Mesothelial cell of epicardium (in vitro differentiated cells): ENCODE results near the gene MKS1. TPM values are rescaled to one million over a fixed set of nuclear protein-coding genes. Genes with fewer than 3 reads are reported as not detected.

Experiments
- DNase-seq, 2 experiments: peaks; one replicate each; pipeline ENCODE4 v3.0.0; 2021; ENCODE audit warnings: low spot score in 2 of 2; ENCODE audit not compliant: unreplicated experiment in 2 of 2
- H3K27ac Mint-ChIP-seq: 2 replicates; pipeline ENCODE4 v1.8.0; 2021; ENCODE audit warnings: mixed read lengths
- H3K27me3 Mint-ChIP-seq: 2 replicates; pipeline ENCODE4 v1.8.0; 2021; ENCODE audit warnings: low read depth, mixed read lengths
- H3K36me3 Mint-ChIP-seq: 2 replicates; pipeline ENCODE4 v1.8.0; 2021; ENCODE audit warnings: mixed read lengths
- H3K4me1 Mint-ChIP-seq: 2 replicates; pipeline ENCODE4 v1.8.0; 2021; ENCODE audit warnings: mixed read lengths
- H3K4me3 Mint-ChIP-seq: 2 replicates; pipeline ENCODE4 v1.8.0; 2021; ENCODE audit warnings: mild to moderate bottlenecking, moderate library complexity, mixed read lengths
- H3K9me3 Mint-ChIP-seq: 2 replicates; pipeline ENCODE4 v1.8.0; 2021; ENCODE audit warnings: mixed read lengths
- total RNA-seq: library from RNA; stranded (reverse); gene quantifications from 3 replicates; pipeline ENCODE4 v1.2.1, GENCODE V29; 2021
- TF ChIP-seq, protein P1 (sequence below): fragments of 200-600 bp; sonication (generic); IDR thresholded peaks from one replicate; pipeline ENCODE4 v1.5.0; 2021; ENCODE audit warnings: antibody characterized with exemption; ENCODE audit not compliant: unreplicated experiment

The MKS1 gene
- total RNA-seq, 1 donor from 2014 or later = 32.9 TPM

DNA sequence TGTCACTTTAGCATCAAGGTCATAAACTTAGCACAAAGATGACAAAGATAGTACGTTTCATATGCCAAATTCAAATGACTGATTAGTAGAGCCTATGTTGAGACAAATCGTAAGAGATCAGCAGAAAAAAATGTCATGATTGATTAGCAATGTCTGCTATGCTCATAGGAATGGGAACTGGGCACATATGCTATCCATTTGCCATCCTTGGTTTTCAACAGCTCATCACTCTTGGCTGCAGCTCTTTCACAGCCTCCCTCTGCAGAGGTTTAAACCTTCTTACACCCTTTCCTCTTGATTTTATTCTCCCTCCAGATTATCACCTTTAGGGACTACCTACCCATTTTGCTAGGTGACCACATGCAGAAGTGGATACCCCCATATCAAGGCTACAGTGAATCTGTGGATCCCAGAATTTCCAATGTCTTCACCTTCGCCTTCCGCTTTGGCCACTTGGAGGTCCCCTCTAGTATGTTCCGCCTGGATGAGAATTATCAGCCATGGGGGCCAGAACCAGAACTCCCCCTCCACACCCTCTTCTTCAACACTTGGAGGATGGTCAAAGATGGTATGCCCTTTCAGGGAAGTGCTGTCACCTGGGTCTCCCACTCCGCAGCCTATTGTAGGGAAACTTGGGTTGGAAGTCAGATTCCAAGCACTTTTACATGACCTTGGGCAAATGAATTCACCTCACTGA is 45.5 kb upstream of the MKS1 start:
- Mint-ChIP-seq H3K27ac (no peak overlapping the region), H3K27me3 (peaks cover 70% of the 10 kb centered on the region), H3K9me3 (peaks cover 7% of the 10 kb centered on the region), H3K4me1 (no peaks in the 10 kb centered on the region), H3K36me3 (no peaks in the 10 kb centered on the region), H3K4me3 (no peak overlapping the region)
- TF ChIP-seq, protein P1, sequence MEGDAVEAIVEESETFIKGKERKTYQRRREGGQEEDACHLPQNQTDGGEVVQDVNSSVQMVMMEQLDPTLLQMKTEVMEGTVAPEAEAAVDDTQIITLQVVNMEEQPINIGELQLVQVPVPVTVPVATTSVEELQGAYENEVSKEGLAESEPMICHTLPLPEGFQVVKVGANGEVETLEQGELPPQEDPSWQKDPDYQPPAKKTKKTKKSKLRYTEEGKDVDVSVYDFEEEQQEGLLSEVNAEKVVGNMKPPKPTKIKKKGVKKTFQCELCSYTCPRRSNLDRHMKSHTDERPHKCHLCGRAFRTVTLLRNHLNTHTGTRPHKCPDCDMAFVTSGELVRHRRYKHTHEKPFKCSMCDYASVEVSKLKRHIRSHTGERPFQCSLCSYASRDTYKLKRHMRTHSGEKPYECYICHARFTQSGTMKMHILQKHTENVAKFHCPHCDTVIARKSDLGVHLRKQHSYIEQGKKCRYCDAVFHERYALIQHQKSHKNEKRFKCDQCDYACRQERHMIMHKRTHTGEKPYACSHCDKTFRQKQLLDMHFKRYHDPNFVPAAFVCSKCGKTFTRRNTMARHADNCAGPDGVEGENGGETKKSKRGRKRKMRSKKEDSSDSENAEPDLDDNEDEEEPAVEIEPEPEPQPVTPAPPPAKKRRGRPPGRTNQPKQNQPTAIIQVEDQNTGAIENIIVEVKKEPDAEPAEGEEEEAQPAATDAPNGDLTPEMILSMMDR = no peak
- DNase-seq = no peak

- DNase-seq = no peak
- peaks cover 76% of the 10 kb centered on the region for H3K27me3 Mint-ChIP-seq
These were observed 44.7 kb upstream of the MKS1 start for GRCh38 chr17:58263773-58264172.

DNA sequence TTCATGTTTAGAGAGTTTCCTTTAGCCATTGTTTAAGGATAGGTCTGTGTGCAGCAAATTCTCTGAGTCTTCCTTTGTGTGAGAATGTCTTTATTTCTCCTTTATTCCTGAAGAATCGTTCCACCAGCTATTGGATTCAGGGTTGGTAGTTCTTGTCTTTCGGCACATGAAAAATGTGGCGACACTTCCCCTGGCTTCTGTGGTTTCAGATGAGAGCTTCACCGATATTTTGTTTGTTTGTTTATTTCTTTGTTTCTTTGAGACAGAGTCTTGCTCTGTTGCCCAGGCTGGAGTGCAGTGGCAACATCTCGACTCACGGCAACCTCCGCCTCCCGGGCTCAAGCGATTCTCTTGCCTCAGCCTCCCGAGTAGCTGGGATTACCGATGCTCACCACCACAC is 43.1 kb upstream of the MKS1 start:
- H3K27me3 Mint-ChIP-seq = peaks cover 87% of the 10 kb centered on the region
- peaks cover 7% of the 10 kb centered on the region for H3K9me3 Mint-ChIP-seq
- DNase-seq = no peak
- no peak overlapping the region for H3K4me3 Mint-ChIP-seq
- TF ChIP-seq, protein P1 = no peak
- H3K27ac Mint-ChIP-seq = no peak overlapping the region
- H3K4me1 Mint-ChIP-seq = no peaks in the 10 kb centered on the region
- H3K36me3 Mint-ChIP-seq = no peaks in the 10 kb centered on the region

More at GRCh38 chr17:58263773-58264172, 44.7 kb upstream of the MKS1 start:
- Mint-ChIP-seq H3K4me1 (no peaks in the 10 kb centered on the region), H3K4me3 (no peak overlapping the region), H3K9me3 (peaks cover 7% of the 10 kb centered on the region), H3K27ac (no peak overlapping the region), H3K36me3 (no peaks in the 10 kb centered on the region)
- TF ChIP-seq, protein P1 = no peak

DNA sequence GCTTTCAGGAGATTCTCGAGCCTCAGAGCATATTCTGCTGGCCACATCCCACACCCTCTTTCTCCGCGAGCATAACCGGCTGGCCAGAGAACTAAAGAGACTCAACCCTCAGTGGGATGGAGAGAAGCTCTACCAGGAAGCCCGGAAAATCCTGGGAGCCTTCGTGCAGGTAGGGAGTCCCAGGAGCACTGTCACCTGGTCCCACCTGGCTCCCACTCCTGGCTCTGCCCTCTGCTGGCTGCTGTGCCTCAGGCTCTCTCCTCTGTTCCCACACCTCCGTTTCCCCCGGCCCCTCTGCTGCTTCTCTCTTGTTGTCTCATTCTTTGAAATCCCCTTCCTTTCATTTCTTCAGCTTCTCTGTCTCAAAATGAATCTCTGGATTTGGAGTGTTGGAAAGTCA is 35.7 kb upstream of the MKS1 start:
- no peak for DNase-seq
- Mint-ChIP-seq H3K36me3 (no peaks in the 10 kb centered on the region), H3K9me3 (no peaks in the 10 kb centered on the region), H3K27me3 (peaks cover 85% of the 10 kb centered on the region), H3K4me3 (no peak overlapping the region), H3K27ac (no peak overlapping the region), H3K4me1 (no peaks in the 10 kb centered on the region)
- TF ChIP-seq, protein P1 = no peak

- TF ChIP-seq, protein P1 = no peak
- Mint-ChIP-seq H3K9me3 (no peaks in the 10 kb centered on the region), H3K27ac (no peak overlapping the region), H3K27me3 (peaks cover 88% of the 10 kb centered on the region), H3K36me3 (no peaks in the 10 kb centered on the region), H3K4me3 (no peak overlapping the region), H3K4me1 (no peaks in the 10 kb centered on the region)
- no peak for DNase-seq
These were observed 34.0 kb upstream of the MKS1 start for GRCh38 chr17:58253082-58253481.
